Neural crest cell (in vitro differentiated cells): Measurements from ENCODE around the gene DDX5. TPM values are rescaled to one million over a fixed set of nuclear protein-coding genes. Genes with fewer than 3 reads are reported as not detected.
"Not testable (repeated sequence)": the region's sequence is repeated elsewhere in the genome, so short reads cannot be mapped to it uniquely, and the experiment has no call there.

Experiments used
- DNase-seq: peaks from one replicate; pipeline ENCODE4 v3.0.0; 2021; ENCODE audit warnings: low read depth, mixed read lengths, low spot score
- H3K27ac Mint-ChIP-seq: one replicate; pipeline ENCODE4 v1.8.0; 2021; ENCODE audit warnings: mild to moderate bottlenecking, mixed read lengths; ENCODE audit not compliant: unreplicated experiment
- H3K27me3 Mint-ChIP-seq: 2 replicates; pipeline ENCODE4 v1.8.0; 2021; ENCODE audit warnings: low read depth, mild to moderate bottlenecking, mixed read lengths
- H3K36me3 Mint-ChIP-seq: 2 replicates; pipeline ENCODE4 v1.8.0; 2021; ENCODE audit warnings: low read depth, mild to moderate bottlenecking, mixed read lengths
- H3K4me1 Mint-ChIP-seq: 2 replicates; pipeline ENCODE4 v1.8.0; 2021; ENCODE audit warnings: mixed read lengths
- H3K4me3 Mint-ChIP-seq: one replicate; pipeline ENCODE4 v1.8.0; 2021; ENCODE audit warnings: mild to moderate bottlenecking, mixed read lengths
- H3K9me3 Mint-ChIP-seq: 2 replicates; pipeline ENCODE4 v1.8.0; 2021; ENCODE audit warnings: mixed read lengths
- CTCF ChIP-seq: fragments of 200-600 bp; sonication (generic); conservative IDR thresholded peaks from 2 replicates; pipeline ENCODE4 v1.5.0; 2021; ENCODE audit warnings: antibody characterized with exemption, mild to moderate bottlenecking
- total RNA-seq: library from RNA; stranded (reverse); gene quantifications from 2 replicates; pipeline ENCODE4 v1.2.1, GENCODE V29; 2021

DDX5 gene
- total RNA-seq, 1 donor from 2014 or later: 905 TPM

DNA sequence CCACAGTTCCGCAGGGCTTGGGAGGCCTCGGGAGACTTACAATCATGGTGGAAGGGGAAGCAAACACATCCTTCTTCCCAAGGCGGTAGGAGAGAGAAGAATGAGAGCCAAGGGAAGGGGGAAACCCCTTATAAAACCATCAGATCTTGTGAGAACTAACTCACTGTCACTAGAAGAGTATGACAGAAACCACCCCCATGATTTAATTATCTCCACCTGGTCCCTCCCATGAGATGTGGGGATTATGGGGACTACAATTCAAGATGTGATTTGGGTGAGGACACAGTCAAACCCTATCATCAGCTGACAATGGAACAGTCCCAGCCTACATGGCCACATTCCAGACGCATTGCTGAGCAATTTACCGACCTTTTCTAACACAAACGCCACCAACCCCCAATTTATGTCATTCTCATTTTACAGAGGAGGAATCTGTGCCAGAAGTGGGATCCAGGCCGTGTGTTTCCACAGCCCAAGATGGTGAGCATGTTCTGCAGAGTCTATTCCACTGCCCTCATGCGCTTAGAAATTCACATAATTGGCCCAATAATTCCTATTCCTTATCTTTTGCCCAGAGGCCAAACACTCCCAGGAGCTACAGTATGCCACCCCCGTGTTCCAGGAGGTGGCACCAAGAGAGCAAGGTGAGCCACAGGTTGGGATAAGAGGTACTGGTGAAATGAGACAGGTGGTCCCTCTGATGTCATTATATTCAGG, 39.9 kb downstream of the DDX5 start:
- H3K27ac Mint-ChIP-seq: no peak overlapping the region
- no peak overlapping the region for H3K4me3 Mint-ChIP-seq
- H3K36me3 Mint-ChIP-seq: no peaks in the 10 kb centered on the region
- DNase-seq: no peak
- no peak for TF ChIP-seq CTCF
- no peaks in the 10 kb centered on the region for H3K9me3 Mint-ChIP-seq
- H3K27me3 Mint-ChIP-seq: peaks cover 2% of the 10 kb centered on the region
- H3K4me1 Mint-ChIP-seq: no peaks in the 10 kb centered on the region

GRCh38 chr17:64461788-64462187, 44.3 kb downstream of the DDX5 start:
- H3K27ac Mint-ChIP-seq: no peak overlapping the region
- no peaks in the 10 kb centered on the region for H3K4me1 Mint-ChIP-seq
- peaks cover 2% of the 10 kb centered on the region for H3K27me3 Mint-ChIP-seq
- TF ChIP-seq CTCF: no peak
- H3K36me3 Mint-ChIP-seq: no peaks in the 10 kb centered on the region
- H3K9me3 Mint-ChIP-seq: no peaks in the 10 kb centered on the region
- no peak overlapping the region for H3K4me3 Mint-ChIP-seq
- no peak for DNase-seq

DNA sequence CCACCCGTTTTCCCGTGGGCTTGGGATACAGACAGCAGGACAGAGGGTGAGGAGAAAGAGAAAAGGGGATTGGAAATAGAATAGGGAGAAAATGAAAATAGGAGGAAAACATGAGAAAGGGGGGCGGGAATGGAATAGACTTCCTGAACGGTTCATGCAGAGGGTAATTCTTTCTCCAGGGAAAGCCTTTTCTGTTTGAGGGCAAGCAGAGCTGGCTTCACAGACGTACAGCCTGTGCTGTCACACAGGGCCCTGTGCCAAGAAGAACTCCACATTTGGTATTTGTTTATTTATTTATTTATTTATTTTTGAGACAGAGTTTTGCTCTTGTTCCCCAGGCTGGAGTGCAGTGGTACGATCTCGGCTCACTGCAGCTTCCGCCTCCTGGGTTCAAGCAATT, 45.1 kb downstream of the DDX5 start:
- no peak for DNase-seq
- Mint-ChIP-seq H3K4me1 (no peaks in the 10 kb centered on the region), H3K27me3 (no peaks in the 10 kb centered on the region), H3K9me3 (no peaks in the 10 kb centered on the region), H3K4me3 (no peak overlapping the region), H3K27ac (no peak overlapping the region), H3K36me3 (no peaks in the 10 kb centered on the region)
- no peak for TF ChIP-seq CTCF

DNA sequence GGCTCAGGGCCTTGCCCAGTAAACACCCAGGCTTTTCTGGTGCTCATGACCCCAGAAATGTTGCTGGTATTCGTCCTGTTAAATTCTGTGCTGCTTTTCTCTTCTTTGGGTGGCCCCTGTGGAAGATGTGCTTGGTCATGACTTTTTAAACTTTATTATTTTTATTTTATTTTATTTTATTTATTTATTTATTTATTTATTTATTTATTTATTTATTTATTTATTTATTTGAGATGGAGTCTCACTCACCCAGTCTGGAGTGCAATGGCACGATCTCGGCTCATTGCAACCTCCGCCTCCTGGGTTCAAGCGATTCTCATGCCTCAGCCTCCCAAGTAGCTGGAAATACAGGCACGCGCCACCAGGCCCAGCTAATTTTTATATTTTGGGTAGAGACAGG, 46.3 kb downstream of the DDX5 start:
- H3K27ac Mint-ChIP-seq, DNase-seq, H3K9me3 Mint-ChIP-seq: not testable (repeated sequence)

DNA sequence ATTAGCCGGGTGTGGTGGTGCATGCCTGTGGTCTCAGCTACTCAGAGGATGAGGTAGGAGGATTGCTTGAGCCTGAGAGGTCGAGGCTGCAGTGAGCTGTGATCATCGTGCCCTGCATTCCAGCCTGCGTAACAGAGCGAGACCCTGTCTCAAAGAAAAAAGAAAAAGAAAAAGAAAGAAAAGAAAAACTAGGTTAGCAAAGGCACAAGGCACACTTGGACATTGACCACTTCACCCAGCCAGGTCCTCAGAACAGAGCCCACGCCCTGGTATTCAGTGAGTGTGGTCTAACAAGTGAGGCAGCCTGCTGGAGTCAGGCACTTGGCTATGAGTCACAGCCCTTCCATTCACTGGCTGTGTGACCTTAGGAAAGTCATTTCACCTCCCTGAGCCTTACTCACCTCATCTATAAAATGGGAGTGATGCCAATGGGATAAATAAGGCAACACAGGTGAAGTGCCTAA, 46.8 kb downstream of the DDX5 start:
- Mint-ChIP-seq H3K9me3 (no peaks in the 10 kb centered on the region), H3K27me3 (no peaks in the 10 kb centered on the region), H3K27ac (no peak overlapping the region), H3K4me3 (no peak overlapping the region), H3K4me1 (no peaks in the 10 kb centered on the region), H3K36me3 (no peaks in the 10 kb centered on the region)
- no peak for DNase-seq
- no peak for TF ChIP-seq CTCF

More for the DNA sequence above, 46.3 kb downstream of the DDX5 start:
- H3K4me1 Mint-ChIP-seq, H3K4me3 Mint-ChIP-seq, H3K27me3 Mint-ChIP-seq, H3K36me3 Mint-ChIP-seq: not testable (repeated sequence)

DNA sequence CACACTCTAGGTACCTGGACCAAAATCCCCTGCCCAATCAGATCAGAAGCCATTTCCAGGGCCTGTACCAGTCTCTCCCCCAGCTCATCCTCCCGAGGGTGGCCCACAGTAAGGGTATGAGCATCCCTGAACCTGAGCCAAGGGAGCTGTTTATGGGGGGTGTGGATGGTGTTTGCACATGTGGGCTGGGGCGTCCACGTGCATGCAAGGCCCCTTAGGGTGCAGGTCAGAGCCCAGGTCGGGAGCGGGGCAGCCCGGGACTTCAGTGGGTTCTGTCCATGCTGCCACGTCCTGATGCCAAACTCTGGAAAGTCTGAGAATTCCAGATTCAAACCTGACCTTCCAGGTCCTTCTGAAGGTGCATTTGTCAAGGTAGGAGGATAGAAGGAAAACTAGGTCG, 47.3 kb downstream of the DDX5 start:
- DNase-seq: no peak
- H3K4me1 Mint-ChIP-seq: no peaks in the 10 kb centered on the region
- no peak overlapping the region for H3K4me3 Mint-ChIP-seq
- H3K27me3 Mint-ChIP-seq: no peaks in the 10 kb centered on the region
- no peak for TF ChIP-seq CTCF
- H3K27ac Mint-ChIP-seq: peak overlapping the region; percentile 9
- no peaks in the 10 kb centered on the region for H3K36me3 Mint-ChIP-seq
- H3K9me3 Mint-ChIP-seq: no peaks in the 10 kb centered on the region
